ENCODE results near the gene CAP2.

CAP2 gene

GRCh38 chr6:17365961-17366360 lies 27.4 kb upstream of the CAP2 start:
- Histone ChIP-seq H3K9ac (ENCODE audit: low read length in 5 of 5) (no peak overlapping the region), H3K27ac (ENCODE audit: low read depth, low read length) (no peak overlapping the region), H3K4me3 (ENCODE audit: low read depth in 1 of 5, low read length in 5 of 5) (no peak overlapping the region), H3K9me3 (ENCODE audit: control insufficient read depth in 5 of 5, low read length in 5 of 5) (peaks cover 0 to 8% (median 0%) of the 10 kb centered on the region in 5 donors), H3K4me1 (ENCODE audit: control insufficient read depth in 5 of 5, insufficient read depth in 5 of 5, low read length in 5 of 5) (no peaks in the 10 kb centered on the region), H3K27me3 (ENCODE audit: control insufficient read depth in 5 of 5, insufficient read depth in 4 of 5, low read length in 5 of 5) (no peaks in the 10 kb centered on the region), H3K36me3 (ENCODE audit: control insufficient read depth in 5 of 5, insufficient read depth in 5 of 5, low read length in 5 of 5) (no peaks in the 10 kb centered on the region)

- peaks cover 0 to 8% (median 0%) of the 10 kb centered on the region in 5 donors for H3K9me3 ChIP-seq (ENCODE audit: control insufficient read depth in 5 of 5, low read length in 5 of 5)
- no peaks in the 10 kb centered on the region for H3K36me3 ChIP-seq (ENCODE audit: control insufficient read depth in 5 of 5, insufficient read depth in 5 of 5, low read length in 5 of 5)
- no peaks in the 10 kb centered on the region for H3K4me1 ChIP-seq (ENCODE audit: control insufficient read depth in 5 of 5, insufficient read depth in 5 of 5, low read length in 5 of 5)
- H3K27me3 ChIP-seq (ENCODE audit: control insufficient read depth in 5 of 5, insufficient read depth in 4 of 5, low read length in 5 of 5) = no peaks in the 10 kb centered on the region
- no peak overlapping the region for H3K9ac ChIP-seq (ENCODE audit: low read length in 5 of 5)
- H3K4me3 ChIP-seq (ENCODE audit: low read depth in 1 of 5, low read length in 5 of 5) = no peak overlapping the region
- H3K27ac ChIP-seq (ENCODE audit: low read depth, low read length) = no peak overlapping the region
These were observed 25.5 kb upstream of the CAP2 start for GRCh38 chr6:17367868-17368267.

- no peaks in the 10 kb centered on the region for H3K9me3 ChIP-seq (ENCODE audit: control insufficient read depth in 5 of 5, low read length in 5 of 5)
- no peak overlapping the region for H3K4me3 ChIP-seq (ENCODE audit: low read depth in 1 of 5, low read length in 5 of 5)
- no peaks in the 10 kb centered on the region for H3K36me3 ChIP-seq (ENCODE audit: control insufficient read depth in 5 of 5, insufficient read depth in 5 of 5, low read length in 5 of 5)
- no peaks in the 10 kb centered on the region for H3K4me1 ChIP-seq (ENCODE audit: control insufficient read depth in 5 of 5, insufficient read depth in 5 of 5, low read length in 5 of 5)
- H3K27me3 ChIP-seq (ENCODE audit: control insufficient read depth in 5 of 5, insufficient read depth in 4 of 5, low read length in 5 of 5) = no peaks in the 10 kb centered on the region
- no peak overlapping the region for H3K9ac ChIP-seq (ENCODE audit: low read length in 5 of 5)
- no peak overlapping the region for H3K27ac ChIP-seq (ENCODE audit: low read depth, low read length)
These were observed 11.8 kb upstream of the CAP2 start for GRCh38 chr6:17381424-17382147.

- H3K9me3 ChIP-seq (ENCODE audit: control insufficient read depth in 5 of 5, low read length in 5 of 5) = no peaks in the 10 kb centered on the region
- no peaks in the 10 kb centered on the region for H3K4me1 ChIP-seq (ENCODE audit: control insufficient read depth in 5 of 5, insufficient read depth in 5 of 5, low read length in 5 of 5)
- no peak overlapping the region for H3K4me3 ChIP-seq (ENCODE audit: low read depth in 1 of 5, low read length in 5 of 5)
- no peak overlapping the region for H3K9ac ChIP-seq (ENCODE audit: low read length in 5 of 5)
- H3K27me3 ChIP-seq (ENCODE audit: control insufficient read depth in 5 of 5, insufficient read depth in 4 of 5, low read length in 5 of 5) = no peaks in the 10 kb centered on the region
- no peak overlapping the region for H3K27ac ChIP-seq (ENCODE audit: low read depth, low read length)
- no peaks in the 10 kb centered on the region for H3K36me3 ChIP-seq (ENCODE audit: control insufficient read depth in 5 of 5, insufficient read depth in 5 of 5, low read length in 5 of 5)
These were observed 7.7 kb upstream of the CAP2 start for GRCh38 chr6:17385660-17386059.

- Histone ChIP-seq H3K4me1 (ENCODE audit: control insufficient read depth in 5 of 5, insufficient read depth in 5 of 5, low read length in 5 of 5) (peaks cover 0 to 9% (median 6%) of the 10 kb centered on the region in 5 donors), H3K4me3 (ENCODE audit: low read depth in 1 of 5, low read length in 5 of 5) (no peak overlapping the region), H3K9ac (ENCODE audit: low read length in 5 of 5) (no peak overlapping the region), H3K27me3 (ENCODE audit: control insufficient read depth in 5 of 5, insufficient read depth in 4 of 5, low read length in 5 of 5) (peaks cover 0 to 2% (median 0%) of the 10 kb centered on the region in 5 donors), H3K9me3 (ENCODE audit: control insufficient read depth in 5 of 5, low read length in 5 of 5) (no peaks in the 10 kb centered on the region), H3K27ac (ENCODE audit: low read depth, low read length) (no peak overlapping the region), H3K36me3 (ENCODE audit: control insufficient read depth in 5 of 5, insufficient read depth in 5 of 5, low read length in 5 of 5) (no peaks in the 10 kb centered on the region)
These were observed 5.0 kb upstream of the CAP2 start for GRCh38 chr6:17388365-17388764.

GRCh38 chr6:17389274-17389847 lies 4.0 kb upstream of the CAP2 start:
- Histone ChIP-seq H3K9ac (ENCODE audit: low read length in 5 of 5) (no peak overlapping the region), H3K9me3 (ENCODE audit: control insufficient read depth in 5 of 5, low read length in 5 of 5) (no peaks in the 10 kb centered on the region), H3K27ac (ENCODE audit: low read depth, low read length) (no peak overlapping the region), H3K27me3 (ENCODE audit: control insufficient read depth in 5 of 5, insufficient read depth in 4 of 5, low read length in 5 of 5) (peaks cover 0 to 2% (median 0%) of the 10 kb centered on the region in 5 donors), H3K4me3 (ENCODE audit: low read depth in 1 of 5, low read length in 5 of 5) (no peak overlapping the region), H3K36me3 (ENCODE audit: control insufficient read depth in 5 of 5, insufficient read depth in 5 of 5, low read length in 5 of 5) (no peaks in the 10 kb centered on the region), H3K4me1 (ENCODE audit: control insufficient read depth in 5 of 5, insufficient read depth in 5 of 5, low read length in 5 of 5) (peaks cover 0 to 13% (median 12%) of the 10 kb centered on the region in 5 donors)

GRCh38 chr6:17390276-17390675 lies 3.1 kb upstream of the CAP2 start:
- no peaks in the 10 kb centered on the region for H3K36me3 ChIP-seq (ENCODE audit: control insufficient read depth in 5 of 5, insufficient read depth in 5 of 5, low read length in 5 of 5)
- H3K4me3 ChIP-seq (ENCODE audit: low read depth in 1 of 5, low read length in 5 of 5) = no peak overlapping the region
- H3K9ac ChIP-seq (ENCODE audit: low read length in 5 of 5) = no peak overlapping the region
- peaks cover 0 to 2% (median 0%) of the 10 kb centered on the region in 5 donors for H3K27me3 ChIP-seq (ENCODE audit: control insufficient read depth in 5 of 5, insufficient read depth in 4 of 5, low read length in 5 of 5)
- no peak overlapping the region for H3K27ac ChIP-seq (ENCODE audit: low read depth, low read length)
- no peaks in the 10 kb centered on the region for H3K9me3 ChIP-seq (ENCODE audit: control insufficient read depth in 5 of 5, low read length in 5 of 5)
- peaks cover 0 to 21% (median 13%) of the 10 kb centered on the region in 5 donors for H3K4me1 ChIP-seq (ENCODE audit: control insufficient read depth in 5 of 5, insufficient read depth in 5 of 5, low read length in 5 of 5)

- Histone ChIP-seq H3K36me3 (ENCODE audit: control insufficient read depth in 5 of 5, insufficient read depth in 5 of 5, low read length in 5 of 5) (no peaks in the 10 kb centered on the region), H3K27ac (ENCODE audit: low read depth, low read length) (no peak overlapping the region), H3K4me1 (ENCODE audit: control insufficient read depth in 5 of 5, insufficient read depth in 5 of 5, low read length in 5 of 5) (peaks cover 0 to 23% (median 13%) of the 10 kb centered on the region in 5 donors), H3K4me3 (ENCODE audit: low read depth in 1 of 5, low read length in 5 of 5) (no peak overlapping the region), H3K9me3 (ENCODE audit: control insufficient read depth in 5 of 5, low read length in 5 of 5) (no peaks in the 10 kb centered on the region), H3K9ac (ENCODE audit: low read length in 5 of 5) (no peak overlapping the region), H3K27me3 (ENCODE audit: control insufficient read depth in 5 of 5, insufficient read depth in 4 of 5, low read length in 5 of 5) (peaks cover 0 to 2% (median 0%) of the 10 kb centered on the region in 5 donors)
These were observed 1.4 kb upstream of the CAP2 start for GRCh38 chr6:17391976-17392375.

- peak overlapping the region; percentile 63 to 85 (median 70) for H3K4me3 ChIP-seq (ENCODE audit: low read depth in 1 of 5, low read length in 5 of 5)
- peak overlapping the region in 3 of 5 donors; percentile 55 to 75 (median 58) for H3K9ac ChIP-seq (ENCODE audit: low read length in 5 of 5)
- no peaks in the 10 kb centered on the region for H3K9me3 ChIP-seq (ENCODE audit: control insufficient read depth in 5 of 5, low read length in 5 of 5)
- H3K27ac ChIP-seq (ENCODE audit: low read depth, low read length) = peak overlapping the region; percentile 83
- peaks cover 0 to 27% (median 16%) of the 10 kb centered on the region in 5 donors for H3K4me1 ChIP-seq (ENCODE audit: control insufficient read depth in 5 of 5, insufficient read depth in 5 of 5, low read length in 5 of 5)
- peaks cover 0 to 2% (median 0%) of the 10 kb centered on the region in 5 donors for H3K27me3 ChIP-seq (ENCODE audit: control insufficient read depth in 5 of 5, insufficient read depth in 4 of 5, low read length in 5 of 5)
- no peaks in the 10 kb centered on the region for H3K36me3 ChIP-seq (ENCODE audit: control insufficient read depth in 5 of 5, insufficient read depth in 5 of 5, low read length in 5 of 5)
These were observed 667 bp downstream of the CAP2 start for GRCh38 chr6:17393892-17394631.

- H3K9ac ChIP-seq (ENCODE audit: low read length in 5 of 5) = peak overlapping the region in 1 of 5 donors; percentile 58
- H3K4me3 ChIP-seq (ENCODE audit: low read depth in 1 of 5, low read length in 5 of 5) = no peak overlapping the region
- peaks cover 0 to 2% (median 0%) of the 10 kb centered on the region in 5 donors for H3K27me3 ChIP-seq (ENCODE audit: control insufficient read depth in 5 of 5, insufficient read depth in 4 of 5, low read length in 5 of 5)
These were observed 1.7 kb downstream of the CAP2 start for GRCh38 chr6:17395112-17395511.

More at GRCh38 chr6:17395112-17395511, 1.7 kb downstream of the CAP2 start:
- no peaks in the 10 kb centered on the region for H3K36me3 ChIP-seq (ENCODE audit: control insufficient read depth in 5 of 5, insufficient read depth in 5 of 5, low read length in 5 of 5)
- H3K4me1 ChIP-seq (ENCODE audit: control insufficient read depth in 5 of 5, insufficient read depth in 5 of 5, low read length in 5 of 5) = peaks cover 0 to 27% (median 16%) of the 10 kb centered on the region in 5 donors
- peak overlapping the region; percentile 80 for H3K27ac ChIP-seq (ENCODE audit: low read depth, low read length)
- no peaks in the 10 kb centered on the region for H3K9me3 ChIP-seq (ENCODE audit: control insufficient read depth in 5 of 5, low read length in 5 of 5)
